Activated naive CD4-positive, alpha-beta T cell treated with anti-CD3 and anti-CD28 coated beads, Interleukin-2, amount 50 U/mL, for 16 hours (primary cell): ENCODE measurements around the gene ACSM6.
"Not testable (repeated sequence)": the region's sequence is repeated elsewhere in the genome, so short reads cannot be mapped to it uniquely, and the experiment has no call there.

ENCODE experiments used
- DNase-seq: peaks from one replicate; pipeline ENCODE4 v3.0.0-alpha.2; 2020

ACSM6 gene

DNA sequence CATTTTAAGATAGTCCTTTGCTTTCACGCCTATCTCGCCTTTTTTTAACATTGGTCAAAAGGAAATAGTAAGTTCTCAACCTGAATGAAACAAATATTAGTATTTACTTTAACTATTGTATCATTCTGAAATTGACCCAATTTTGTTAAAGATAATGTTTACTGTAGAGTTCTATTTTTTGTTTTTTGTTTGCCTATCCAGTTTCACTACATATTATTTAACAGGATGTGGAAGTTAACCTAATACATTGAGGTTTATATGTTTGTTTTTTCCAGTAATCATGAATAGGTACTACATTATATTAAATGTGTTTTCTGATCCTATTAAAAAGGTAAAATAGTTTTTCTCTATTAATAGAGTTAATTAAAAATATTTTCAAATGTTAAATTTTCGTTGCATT is 26.5 kb downstream of the ACSM6 start:
- DNase-seq, result no peak

- no peak for DNase-seq
Observed at GRCh38 chr10:95221124-95221523, 27.1 kb downstream of the ACSM6 start.

GRCh38 chr10:95225136-95225535 is 31.1 kb downstream of the ACSM6 start:
- no peak for DNase-seq

DNA sequence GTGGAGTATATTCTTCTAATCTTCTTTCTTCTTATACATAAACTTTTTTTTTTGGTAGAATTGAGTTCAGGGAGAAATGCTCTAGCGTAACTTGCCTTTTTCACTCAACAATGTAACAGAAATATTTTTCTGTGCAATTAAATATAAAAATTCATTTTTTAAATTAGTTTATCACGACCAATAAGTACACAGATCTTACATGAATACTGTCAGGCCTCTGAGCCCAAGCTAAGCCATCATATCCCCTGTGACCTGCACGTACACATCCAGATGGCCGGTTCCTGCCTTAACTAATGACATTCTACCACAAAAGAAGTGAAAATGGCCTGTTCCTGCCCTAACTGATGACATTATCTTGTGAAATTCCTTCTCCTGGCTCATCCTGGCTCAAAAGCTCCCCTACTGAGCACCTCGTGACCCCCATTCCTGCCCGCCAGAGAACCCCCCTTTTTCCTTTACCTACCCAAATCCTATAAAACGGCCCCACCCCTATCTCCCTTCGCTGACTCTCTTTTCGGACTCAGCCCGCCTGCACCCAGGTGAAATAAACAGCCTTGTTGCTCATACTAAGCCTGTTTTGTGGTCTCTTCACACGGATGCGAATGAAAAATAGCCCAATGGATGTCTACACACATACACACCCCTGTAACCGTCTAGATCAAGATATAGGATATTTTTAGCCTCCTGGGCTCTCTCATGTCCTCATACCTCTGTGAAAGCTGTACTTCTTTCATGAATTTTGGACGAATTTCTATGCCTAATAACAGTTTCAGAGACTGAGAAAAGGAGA is 35.1 kb downstream of the ACSM6 start:
- not testable (repeated sequence) for DNase-seq

- DNase-seq, result no peak
Observed at GRCh38 chr10:95229724-95230627, 35.9 kb downstream of the ACSM6 start.

- DNase-seq, result peak; percentile 50
Observed at GRCh38 chr10:95230677-95231586, 36.9 kb downstream of the ACSM6 start.

- DNase-seq, result no peak
Observed at GRCh38 chr10:95233377-95234034, 39.5 kb downstream of the ACSM6 start.

DNA sequence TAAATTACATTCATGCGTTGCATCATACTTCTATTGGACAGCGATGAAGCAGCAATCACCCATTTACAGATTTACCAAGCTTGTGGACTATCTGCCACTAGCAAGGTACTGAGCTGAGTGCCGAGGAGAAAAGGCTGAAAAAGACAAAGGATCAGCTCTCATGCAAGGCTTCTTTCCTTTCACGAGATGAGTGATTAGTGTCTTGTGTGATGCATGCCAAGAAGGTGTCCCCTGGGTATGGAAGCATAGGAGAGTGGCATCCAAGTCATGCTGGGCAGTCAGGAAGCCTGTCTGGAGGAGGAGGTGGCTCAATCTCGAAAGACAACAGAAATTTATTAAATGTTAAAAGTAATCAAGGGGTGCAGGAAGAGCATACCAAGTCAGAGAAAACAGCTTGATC is 40.9 kb downstream of the ACSM6 start:
- DNase-seq, result no peak

- DNase-seq, result no peak
Observed at GRCh38 chr10:95235676-95236067, 41.6 kb downstream of the ACSM6 start.

DNA sequence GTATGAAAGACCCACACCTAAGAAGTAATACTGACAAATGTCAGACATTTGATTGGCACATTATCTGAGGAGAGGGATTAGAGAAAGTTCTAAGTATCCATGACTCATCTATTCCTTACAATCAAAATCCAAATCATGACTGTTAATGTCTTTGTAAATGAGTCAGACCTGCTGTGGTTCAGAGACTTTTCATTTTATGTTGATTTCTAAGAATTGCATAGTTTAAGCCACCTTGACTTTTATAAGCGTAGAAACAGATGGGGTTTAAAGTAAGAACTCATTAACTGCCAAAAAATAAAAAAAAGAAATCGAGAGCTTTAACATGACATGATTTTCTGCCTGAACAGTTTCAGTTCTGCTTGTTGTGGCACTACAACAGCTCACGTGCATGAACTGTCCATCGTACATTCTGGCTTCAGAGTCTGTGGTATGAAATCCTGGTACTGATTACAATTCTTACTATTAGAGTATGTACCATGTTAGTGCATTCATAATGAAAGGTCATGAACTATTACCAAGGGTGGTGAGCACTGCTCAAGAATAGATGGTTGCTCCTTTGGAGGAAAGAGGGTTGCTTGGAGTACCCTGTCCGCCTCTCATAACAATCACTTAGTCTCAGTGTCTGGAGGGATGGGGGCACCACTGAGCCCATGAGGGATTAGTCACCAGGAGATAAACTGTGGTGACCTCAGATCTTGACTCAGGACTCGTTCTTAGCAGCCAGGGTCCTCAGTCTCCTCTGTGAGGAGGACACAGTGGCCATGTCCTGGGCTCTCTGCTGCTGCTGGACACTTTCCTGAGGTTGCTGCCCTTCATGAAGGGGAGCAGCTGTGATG is 42.2 kb downstream of the ACSM6 start:
- DNase-seq, result no peak

- no peak for DNase-seq
Observed at GRCh38 chr10:95237376-95238170, 43.5 kb downstream of the ACSM6 start.

GRCh38 chr10:95240096-95240495 is 46.1 kb downstream of the ACSM6 start:
- not testable (repeated sequence) for DNase-seq

DNA sequence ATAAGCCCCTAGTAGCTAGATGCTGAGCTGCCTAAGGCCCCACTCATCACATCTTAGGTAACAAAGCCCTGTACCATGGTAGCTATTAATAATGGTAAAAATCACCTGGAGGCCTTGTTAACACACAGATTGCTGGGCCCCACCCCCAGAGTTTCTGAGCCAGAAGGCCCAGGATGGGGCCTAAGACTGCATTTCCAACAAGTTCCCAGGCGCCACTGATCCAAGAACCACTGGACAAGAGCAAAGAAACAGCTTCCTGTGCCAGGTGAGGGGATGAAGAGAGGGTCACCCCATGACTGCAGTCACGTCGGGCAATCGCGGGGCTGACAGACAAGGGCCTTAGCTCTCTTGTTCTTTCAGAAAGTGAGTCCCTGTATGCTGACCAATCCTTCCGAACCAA is 46.8 kb downstream of the ACSM6 start:
- no peak for DNase-seq

- DNase-seq, result no peak
Observed at GRCh38 chr10:95241533-95241932, 47.5 kb downstream of the ACSM6 start.

DNA sequence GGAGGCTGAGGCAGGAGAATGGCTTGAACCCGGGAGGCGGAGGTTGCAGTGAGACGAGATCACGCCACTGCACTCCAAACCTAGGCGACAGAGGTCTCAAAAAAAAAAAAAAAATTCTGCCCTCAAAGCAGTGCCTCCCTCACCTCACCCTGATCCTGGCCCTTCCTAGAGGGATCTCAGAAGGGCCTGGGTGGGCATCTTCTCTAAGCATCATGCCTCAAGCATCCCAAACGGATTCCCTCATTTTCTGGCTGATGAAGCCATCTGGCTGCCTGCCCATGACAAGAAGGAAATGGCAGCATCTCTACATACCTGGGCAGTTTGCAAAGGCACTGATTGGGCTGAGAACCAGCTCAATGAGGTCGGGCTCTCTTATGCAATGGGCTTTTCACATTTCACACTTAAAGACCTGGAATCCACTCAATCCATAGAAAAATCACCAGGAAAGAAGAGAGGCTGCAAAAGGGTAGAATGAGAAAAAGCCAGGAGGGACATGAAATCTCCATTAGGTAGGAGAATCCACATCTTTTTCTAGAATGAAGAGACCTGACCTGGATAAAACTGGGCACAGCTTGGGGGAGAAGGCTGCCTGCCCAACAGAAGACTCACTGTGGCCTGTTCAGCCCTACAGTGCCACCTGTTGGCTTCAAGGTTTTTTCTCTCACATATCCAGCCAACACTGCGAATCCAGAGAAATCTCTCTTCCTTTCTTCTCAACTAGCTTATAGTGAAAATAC is 48.7 kb downstream of the ACSM6 start:
- DNase-seq, result no peak

GRCh38 chr10:95243318-95243617 is 49.2 kb downstream of the ACSM6 start:
- DNase-seq, result no peak

GRCh38 chr10:95244152-95244551 is 50.1 kb downstream of the ACSM6 start:
- DNase-seq, result no peak

DNA sequence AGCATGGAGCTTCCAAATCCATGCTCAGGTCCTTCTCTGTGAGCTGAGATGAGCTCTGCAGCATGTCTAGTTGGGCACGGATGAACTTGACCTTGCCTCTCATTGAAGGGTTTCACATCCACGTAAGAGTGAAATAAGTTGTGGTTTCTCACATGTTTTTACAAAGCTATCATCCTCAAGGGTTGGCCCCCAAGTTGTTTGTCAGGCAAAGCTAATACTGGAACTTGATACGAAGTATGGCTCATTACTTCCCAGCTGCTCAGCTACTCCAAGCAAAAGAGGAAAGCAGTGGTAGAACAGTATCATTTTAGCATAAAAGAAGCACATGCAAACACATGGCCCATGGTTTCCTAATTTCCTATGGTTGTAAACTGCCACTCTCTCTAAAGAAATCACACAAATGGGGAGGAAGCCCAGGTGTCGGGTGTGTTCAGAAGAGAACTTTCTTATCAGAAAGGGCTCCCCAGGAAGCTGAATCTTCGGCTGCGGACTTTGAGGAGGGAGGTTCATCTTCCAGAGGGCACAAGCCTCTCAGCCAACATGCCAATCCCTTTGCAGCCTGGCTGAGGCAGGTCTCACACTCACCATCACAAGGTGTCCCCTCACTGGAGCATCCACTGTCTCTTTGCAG is 51.5 kb downstream of the ACSM6 start:
- DNase-seq, result no peak

- peak; percentile 45 for DNase-seq
Observed at GRCh38 chr10:95246582-95247051, 52.6 kb downstream of the ACSM6 start.
